T-helper 2 cell (primary cell): ENCODE measurements around the gene KCNQ1OT1.

Experiments used
- DNase-seq, 5 experiments: peaks; one replicate each; pipeline versions ENCODE4 v3.0.0 to v3.0.0-alpha.2; 2012 to 2022

The KCNQ1OT1 gene

GRCh38 chr11:2570211-2570811 lies 129.5 kb downstream of the KCNQ1OT1 start:
- DNase-seq = peak in 2 of 5 experiments; percentile 2 to 4

- DNase-seq = peak in 1 of 5 experiments; percentile 7
These were observed 130.0 kb downstream of the KCNQ1OT1 start for GRCh38 chr11:2569731-2570210.

GRCh38 chr11:2569321-2569721 lies 130.5 kb downstream of the KCNQ1OT1 start:
- peak in 1 of 5 experiments; percentile 1 for DNase-seq

GRCh38 chr11:2567026-2567671 lies 132.6 kb downstream of the KCNQ1OT1 start:
- DNase-seq = no peak

- peak in 1 of 5 experiments; percentile 7 for DNase-seq
These were observed 133.4 kb downstream of the KCNQ1OT1 start for GRCh38 chr11:2566223-2567025.

GRCh38 chr11:2565447-2566222 lies 134.2 kb downstream of the KCNQ1OT1 start:
- no peak for DNase-seq

GRCh38 chr11:2564588-2565425 lies 135.0 kb downstream of the KCNQ1OT1 start:
- DNase-seq = no peak

GRCh38 chr11:2564008-2564530 lies 135.7 kb downstream of the KCNQ1OT1 start:
- no peak for DNase-seq

- no peak for DNase-seq
These were observed 136.4 kb downstream of the KCNQ1OT1 start for GRCh38 chr11:2563213-2564007.

GRCh38 chr11:2562890-2563212 lies 136.9 kb downstream of the KCNQ1OT1 start:
- DNase-seq = no peak

- peak in 1 of 5 experiments; percentile 7 for DNase-seq
These were observed 137.9 kb downstream of the KCNQ1OT1 start for GRCh38 chr11:2561696-2562581.

- DNase-seq = no peak
These were observed 140.1 kb downstream of the KCNQ1OT1 start for GRCh38 chr11:2559527-2560311.

- DNase-seq = peak in 1 of 5 experiments; percentile 8
These were observed 140.8 kb downstream of the KCNQ1OT1 start for GRCh38 chr11:2558861-2559526.

GRCh38 chr11:2558397-2558796 lies 141.4 kb downstream of the KCNQ1OT1 start:
- DNase-seq = peak in 1 of 5 experiments; percentile 6
